HUES64 (cell line): ENCODE measurements around the gene ARHGEF25.

ENCODE experiments used
- H3K27ac ChIP-seq: 2 replicates; pipeline ENCODE4 v1.7.0; 2013; ENCODE audit warnings: low read depth, low read length, inconsistent platforms
- H3K27me3 ChIP-seq: 2 replicates; pipeline ENCODE4 v1.6.1; 2013; ENCODE audit warnings: mild to moderate bottlenecking, low read length; ENCODE audit not compliant: insufficient read depth
- H3K36me3 ChIP-seq: 2 replicates; pipeline ENCODE4 v1.6.1; 2013; ENCODE audit warnings: mild to moderate bottlenecking, low read length; ENCODE audit not compliant: insufficient read depth
- H3K4me1 ChIP-seq: 2 replicates; pipeline ENCODE4 v1.6.1; 2013; ENCODE audit warnings: mild to moderate bottlenecking, low read length, moderate library complexity; ENCODE audit not compliant: insufficient read depth
- H3K4me3 ChIP-seq: 2 replicates; pipeline ENCODE4 v1.5.1; 2013; ENCODE audit warnings: mild to moderate bottlenecking, low read length, moderate library complexity
- H3K9ac ChIP-seq: 2 replicates; pipeline ENCODE4 v1.6.1; 2013; ENCODE audit warnings: mild to moderate bottlenecking, low read depth, low read length
- H3K9me3 ChIP-seq: 2 replicates; pipeline ENCODE4 v1.6.1; 2013; ENCODE audit warnings: low read depth, low read length; ENCODE audit not compliant: insufficient read depth
- WGBS: fragments of 150-250, 120-280 bp; methylation state at CpG from one replicate; pipeline ENCODE4 v1.1.7; 2013; ENCODE audit warnings: missing lambda C conversion rate; 5-methylcytosine and 5-hydroxymethylcytosine counted together

ARHGEF25 gene

DNA sequence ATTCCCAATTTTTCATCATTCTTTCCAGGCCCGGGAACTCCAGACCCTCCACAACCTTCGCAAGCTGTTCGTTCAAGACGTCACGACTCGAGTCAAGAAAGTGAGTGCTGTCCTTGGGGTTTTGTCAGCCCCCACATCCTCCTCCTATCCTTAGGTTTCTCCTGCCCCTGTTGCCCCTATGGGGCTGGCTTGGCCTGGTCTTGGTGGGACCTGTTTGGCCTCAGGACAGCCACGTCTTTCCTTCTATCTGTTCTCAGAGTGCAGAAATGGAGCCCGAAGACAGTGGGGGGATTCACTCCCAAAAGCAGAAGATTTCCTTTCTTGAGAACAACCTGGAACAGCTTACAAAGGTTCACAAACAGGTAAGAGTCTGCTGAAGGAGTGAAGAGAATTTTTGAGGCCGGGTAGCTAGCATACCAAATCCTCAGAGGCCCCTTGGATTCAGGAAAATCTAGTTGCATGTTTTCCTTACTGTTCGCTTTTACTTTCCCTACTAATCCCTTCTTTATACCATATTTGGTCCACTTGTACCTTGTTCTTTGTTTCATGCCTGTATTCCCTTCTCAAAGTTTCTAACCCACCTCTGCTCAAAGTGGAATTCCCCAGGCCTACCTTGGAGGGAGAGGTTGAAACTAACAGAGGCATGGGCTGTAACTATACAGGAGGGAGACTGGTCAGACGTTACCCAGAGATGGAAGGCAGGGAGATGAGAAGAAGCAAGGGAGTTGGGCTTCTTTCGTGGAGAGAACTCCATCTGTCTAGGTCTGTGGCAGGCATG, 33.1 kb upstream of the ARHGEF25 start:
- peaks cover 75% of the 10 kb centered on the region for H3K36me3 ChIP-seq
- WGBS, result 94% methylated on average over 12 of the region's 12 CpGs
- H3K9ac ChIP-seq, result no peak overlapping the region
- no peaks in the 10 kb centered on the region for H3K27me3 ChIP-seq
- no peak overlapping the region for H3K27ac ChIP-seq
- H3K4me3 ChIP-seq, result no peak overlapping the region
- no peaks in the 10 kb centered on the region for H3K9me3 ChIP-seq
- no peaks in the 10 kb centered on the region for H3K4me1 ChIP-seq

DNA sequence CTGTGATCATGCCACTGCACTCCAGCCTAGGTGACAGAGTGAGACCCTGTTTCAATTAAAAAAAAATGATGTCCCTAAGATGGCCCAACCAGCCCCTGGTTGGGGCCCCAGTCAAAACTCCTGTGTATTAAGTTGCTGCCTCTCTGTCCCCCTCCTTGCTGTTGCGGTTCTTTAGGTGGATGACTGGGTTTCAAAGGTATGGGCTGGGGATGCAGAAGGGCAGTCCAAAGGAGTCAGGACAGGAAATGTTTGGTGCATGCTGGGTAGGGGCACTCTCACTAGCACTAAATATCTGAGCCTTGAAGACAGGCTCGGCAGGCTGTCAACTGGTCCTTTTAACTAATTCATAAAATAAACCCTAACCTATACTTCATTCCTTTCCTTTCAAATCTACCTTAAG, 32.2 kb upstream of the ARHGEF25 start:
- H3K27me3 ChIP-seq, result no peaks in the 10 kb centered on the region
- H3K9me3 ChIP-seq, result no peaks in the 10 kb centered on the region
- WGBS, result 94% methylated on average over 2 of the region's 2 CpGs
- H3K4me3 ChIP-seq, result no peak overlapping the region
- no peaks in the 10 kb centered on the region for H3K4me1 ChIP-seq
- no peak overlapping the region for H3K27ac ChIP-seq
- H3K9ac ChIP-seq, result no peak overlapping the region
- peaks cover 75% of the 10 kb centered on the region for H3K36me3 ChIP-seq

DNA sequence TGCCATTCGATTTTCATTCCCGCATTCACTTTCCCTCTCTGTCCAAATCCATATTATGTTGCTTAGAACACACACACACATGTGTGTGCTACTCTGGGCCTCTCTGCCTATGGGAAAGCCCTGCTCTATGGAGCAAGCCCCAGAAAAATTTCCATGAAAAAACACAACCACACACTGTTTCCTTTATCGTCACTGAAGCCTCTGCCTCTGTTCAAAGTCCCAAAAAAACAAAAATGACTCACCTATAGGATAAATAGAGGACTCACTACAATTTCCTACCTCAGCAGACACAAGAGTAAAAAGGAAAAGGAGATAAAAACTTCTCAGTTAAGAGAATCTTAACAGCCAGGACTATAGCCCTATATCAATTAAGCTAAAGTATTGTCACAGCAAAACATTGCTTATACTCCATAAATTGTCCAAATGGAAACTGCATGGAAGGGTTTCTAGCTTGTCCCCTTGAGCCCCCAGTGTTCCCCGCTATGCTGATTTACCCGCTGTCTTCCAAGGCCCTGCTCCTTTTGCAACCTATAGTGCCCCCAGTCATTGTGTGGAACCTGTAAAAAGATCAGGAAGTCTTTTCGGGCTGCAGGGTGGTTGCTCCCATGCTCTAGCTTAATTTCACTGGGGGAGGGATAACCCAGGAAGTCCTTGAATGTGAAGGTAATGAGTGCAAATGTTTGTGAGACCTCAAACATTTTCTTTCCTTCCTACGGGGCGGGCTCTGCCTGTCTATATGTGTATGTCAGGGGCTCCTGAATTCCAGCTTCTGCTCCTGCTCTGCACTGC, 31.4 kb upstream of the ARHGEF25 start:
- Histone ChIP-seq H3K9ac (no peak overlapping the region), H3K27me3 (no peaks in the 10 kb centered on the region), H3K4me1 (no peaks in the 10 kb centered on the region), H3K27ac (no peak overlapping the region), H3K4me3 (no peak overlapping the region), H3K36me3 (peaks cover 73% of the 10 kb centered on the region), H3K9me3 (no peaks in the 10 kb centered on the region)
- whole genome bisulfite sequencing, result 89% methylated on average over 8 of the region's 8 CpGs

DNA sequence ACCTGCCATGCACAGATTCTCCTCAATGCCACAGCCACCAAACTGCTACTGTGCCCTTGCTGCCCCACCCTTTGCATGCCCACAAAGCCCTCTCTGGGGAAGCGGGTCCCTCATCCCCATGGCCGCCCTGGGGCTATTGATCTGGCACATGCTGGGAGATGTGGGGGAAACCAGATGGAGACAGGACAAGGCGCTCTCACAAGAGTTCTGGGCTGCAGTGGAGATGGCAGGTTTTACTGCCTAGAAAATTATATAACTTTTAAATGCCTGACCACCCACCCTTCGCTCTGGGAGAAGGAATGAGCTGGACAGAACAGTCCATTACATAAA, 30.8 kb upstream of the ARHGEF25 start:
- WGBS, result 94% methylated on average over 4 of the region's 4 CpGs
- Histone ChIP-seq H3K27ac (no peak overlapping the region), H3K9me3 (no peaks in the 10 kb centered on the region), H3K4me3 (no peak overlapping the region), H3K9ac (no peak overlapping the region), H3K4me1 (no peaks in the 10 kb centered on the region), H3K36me3 (peaks cover 68% of the 10 kb centered on the region), H3K27me3 (no peaks in the 10 kb centered on the region)

DNA sequence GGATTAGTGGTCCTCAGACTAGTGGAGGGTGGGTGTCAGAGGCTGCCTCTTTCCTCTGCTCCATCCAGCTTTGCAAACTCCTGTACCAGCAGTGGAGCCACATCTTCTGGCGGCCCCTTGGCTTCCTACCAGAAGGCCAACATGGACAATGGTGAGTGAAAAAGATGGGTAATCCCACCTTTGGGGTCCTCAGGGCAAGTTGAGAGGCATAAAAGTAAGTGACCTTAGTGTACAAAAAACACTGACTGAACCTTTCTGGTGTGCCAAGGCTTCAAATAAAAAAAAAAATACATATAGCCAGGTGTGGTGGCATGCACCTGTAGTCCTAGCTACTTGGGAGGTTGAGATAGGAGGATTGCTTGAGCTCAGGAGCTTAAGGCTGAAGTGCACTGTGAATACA, 29.4 kb upstream of the ARHGEF25 start:
- Histone ChIP-seq H3K27me3 (no peaks in the 10 kb centered on the region), H3K4me1 (no peaks in the 10 kb centered on the region), H3K4me3 (no peak overlapping the region), H3K9me3 (no peaks in the 10 kb centered on the region), H3K9ac (no peak overlapping the region), H3K27ac (no peak overlapping the region), H3K36me3 (peaks cover 54% of the 10 kb centered on the region)
- 96% methylated on average over 1 of the region's 1 CpG for WGBS

DNA sequence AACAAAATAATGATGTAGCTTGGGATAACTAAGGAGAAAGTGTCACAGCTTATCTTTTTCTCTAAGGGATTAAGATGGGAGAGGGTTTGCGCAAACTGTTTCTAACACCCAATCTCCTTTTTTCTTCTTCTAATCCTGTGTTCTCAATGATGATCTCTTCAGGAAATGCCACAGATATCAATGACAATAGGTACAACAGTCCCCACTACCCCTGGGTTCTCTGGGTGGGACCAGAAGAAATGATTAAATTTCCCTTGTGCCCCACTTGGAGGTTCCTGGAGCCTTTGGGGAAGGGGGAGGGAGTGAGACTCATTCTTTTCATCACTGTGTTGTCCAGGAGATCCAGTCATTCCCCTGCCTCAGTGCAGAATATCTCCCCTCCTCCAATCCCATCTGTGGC, 28.8 kb upstream of the ARHGEF25 start:
- no peak overlapping the region for H3K9ac ChIP-seq
- 0 out of 2 replicates have a peak, but pooled peaks cover under 1% of the 10 kb centered on the region for H3K27me3 ChIP-seq
- no peak overlapping the region for H3K27ac ChIP-seq
- H3K4me1 ChIP-seq, result no peaks in the 10 kb centered on the region
- H3K9me3 ChIP-seq, result no peaks in the 10 kb centered on the region
- WGBS, result no CpG with 5 or more reads among the region's 1 CpG
- peaks cover 48% of the 10 kb centered on the region for H3K36me3 ChIP-seq
- H3K4me3 ChIP-seq, result no peak overlapping the region

DNA sequence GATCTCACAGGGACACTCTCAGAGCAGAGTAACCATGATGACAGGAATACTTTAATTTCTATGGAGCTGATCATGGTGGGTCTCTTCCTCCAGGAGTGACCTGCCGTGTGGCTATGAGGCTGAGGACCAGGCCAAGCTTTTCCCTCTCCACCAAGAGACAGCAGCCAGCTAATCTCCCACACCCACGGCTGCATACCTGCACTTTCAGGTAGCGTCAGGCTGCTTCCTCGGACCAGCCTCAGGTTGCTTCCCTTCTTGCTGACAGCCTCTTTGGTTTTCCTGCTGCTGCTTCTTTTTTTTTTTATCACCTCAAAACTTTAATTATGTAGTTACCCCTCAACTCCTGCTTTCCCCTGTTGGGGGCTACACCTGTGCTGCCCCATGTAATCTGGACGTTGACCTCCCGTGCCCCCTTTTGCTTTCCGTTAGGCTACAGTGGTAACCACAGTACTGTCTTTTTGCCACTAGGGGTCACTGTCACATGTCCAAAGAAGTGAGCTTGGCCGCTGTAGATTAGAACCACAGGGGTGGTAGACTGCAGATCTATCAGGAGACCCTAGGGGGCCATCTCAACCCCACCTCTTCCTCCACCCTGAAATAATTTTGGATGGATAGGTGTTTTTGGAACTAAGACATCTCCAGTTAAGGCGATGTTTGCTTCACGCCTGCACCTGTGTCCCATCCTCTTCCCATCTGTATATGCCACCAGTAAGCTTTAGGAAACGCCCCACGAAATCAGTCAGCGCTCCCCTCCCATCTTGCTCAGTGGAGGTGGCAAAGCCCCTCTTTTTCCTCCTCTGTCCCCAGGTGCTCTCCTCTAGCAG, 28.0 kb upstream of the ARHGEF25 start:
- no peak overlapping the region for H3K9ac ChIP-seq
- peaks cover 7% of the 10 kb centered on the region for H3K27me3 ChIP-seq
- peaks cover 40% of the 10 kb centered on the region for H3K36me3 ChIP-seq
- H3K27ac ChIP-seq, result no peak overlapping the region
- no peak overlapping the region for H3K4me3 ChIP-seq
- 59% methylated on average over 13 of the region's 13 CpGs for WGBS
- no peaks in the 10 kb centered on the region for H3K4me1 ChIP-seq
- no peaks in the 10 kb centered on the region for H3K9me3 ChIP-seq

DNA sequence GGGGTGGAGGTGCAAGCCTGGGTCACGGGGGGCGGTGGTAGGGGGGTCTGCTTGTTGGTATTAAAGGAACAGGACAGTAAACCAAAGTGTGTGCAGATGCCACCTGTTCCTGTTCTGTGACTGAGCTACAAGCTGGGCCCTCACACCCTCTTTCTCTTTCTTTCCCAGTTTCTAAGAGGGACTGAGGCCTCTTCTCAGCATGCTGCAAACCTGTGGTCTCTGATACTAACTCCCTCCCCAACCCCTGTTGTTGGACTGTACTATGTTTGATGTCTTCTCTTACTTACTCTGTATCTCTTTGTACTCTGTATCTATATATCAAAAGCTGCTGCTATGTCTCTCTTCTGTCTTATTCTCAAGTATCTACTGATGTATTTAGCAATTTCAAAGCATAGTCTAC, 27.2 kb upstream of the ARHGEF25 start:
- Histone ChIP-seq H3K27ac (no peak overlapping the region), H3K27me3 (peaks cover 9% of the 10 kb centered on the region), H3K9me3 (no peaks in the 10 kb centered on the region), H3K4me1 (no peaks in the 10 kb centered on the region), H3K36me3 (peaks cover 33% of the 10 kb centered on the region), H3K4me3 (no peak overlapping the region), H3K9ac (no peak overlapping the region)
- 98% methylated on average over 2 of the region's 2 CpGs for WGBS

DNA sequence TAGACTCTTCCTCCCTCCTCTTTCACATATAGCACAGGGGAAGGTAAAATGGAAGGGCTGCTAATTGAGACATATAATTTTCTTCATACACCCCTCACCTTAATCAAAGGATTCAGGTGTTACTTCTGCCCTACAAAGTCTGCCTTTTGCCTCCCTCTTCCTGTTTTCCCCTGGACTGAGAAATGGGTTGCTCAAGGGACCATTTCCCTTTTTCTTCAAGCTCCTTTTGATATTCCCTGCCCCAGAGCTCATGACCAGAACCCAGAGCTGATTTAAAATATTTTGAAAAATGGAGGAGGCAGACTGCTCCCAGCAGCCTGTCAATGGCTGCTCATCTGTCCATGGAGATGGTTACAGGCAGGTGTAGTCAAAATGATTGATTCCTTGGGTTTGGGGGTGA, 26.5 kb upstream of the ARHGEF25 start:
- Histone ChIP-seq H3K4me1 (no peaks in the 10 kb centered on the region), H3K9ac (no peak overlapping the region), H3K27ac (no peak overlapping the region), H3K9me3 (no peaks in the 10 kb centered on the region), H3K27me3 (peaks cover 9% of the 10 kb centered on the region), H3K4me3 (no peak overlapping the region), H3K36me3 (peaks cover 26% of the 10 kb centered on the region)

DNA sequence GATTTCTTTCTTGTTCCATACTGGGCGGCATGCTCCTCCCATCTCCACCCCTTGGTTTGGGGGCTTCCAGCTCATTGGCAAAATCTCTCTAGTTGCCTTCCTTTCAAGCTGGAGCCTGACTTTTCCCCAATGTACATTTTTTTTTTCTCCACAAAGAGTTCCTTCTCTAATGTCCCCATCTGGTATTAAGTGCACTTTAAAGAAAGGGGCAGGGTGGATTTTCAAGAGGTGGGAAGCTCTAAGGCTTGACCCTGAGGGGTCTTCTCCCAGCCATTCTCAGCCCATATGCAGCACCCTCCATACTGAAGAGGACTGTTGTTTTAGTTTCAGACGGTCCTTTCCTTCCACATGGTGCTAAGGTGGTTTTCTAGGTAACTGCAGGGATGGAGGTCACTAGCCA, 26.1 kb upstream of the ARHGEF25 start:
- H3K4me3 ChIP-seq, result no peak overlapping the region
- H3K36me3 ChIP-seq, result peaks cover 22% of the 10 kb centered on the region
- 82% methylated on average over 2 of the region's 2 CpGs for whole genome bisulfite sequencing
- no peaks in the 10 kb centered on the region for H3K4me1 ChIP-seq
- no peaks in the 10 kb centered on the region for H3K9me3 ChIP-seq
- H3K27ac ChIP-seq, result no peak overlapping the region
- peaks cover 9% of the 10 kb centered on the region for H3K27me3 ChIP-seq
- no peak overlapping the region for H3K9ac ChIP-seq

DNA sequence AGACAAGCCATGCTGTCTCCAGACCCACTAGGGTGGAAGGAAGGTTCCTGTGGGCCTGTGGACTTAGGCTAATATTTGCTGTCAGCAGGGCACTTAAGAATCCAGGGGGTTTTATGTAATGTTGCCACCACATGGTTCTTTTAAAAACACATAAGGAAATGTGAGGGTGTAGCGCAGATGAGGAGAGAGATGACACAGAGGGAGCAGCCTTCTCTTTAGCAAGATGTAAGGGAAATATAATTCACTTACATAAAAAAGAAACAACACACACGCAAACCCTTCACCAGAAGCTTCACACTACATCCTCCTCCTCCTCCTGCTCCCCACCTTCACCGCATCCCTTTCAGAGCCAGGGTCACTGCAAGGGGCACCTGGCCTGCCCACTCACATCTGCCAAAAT, 25.1 kb upstream of the ARHGEF25 start:
- Histone ChIP-seq H3K27ac (no peak overlapping the region), H3K4me3 (no peak overlapping the region), H3K36me3 (peaks cover 13% of the 10 kb centered on the region), H3K4me1 (peaks cover 5% of the 10 kb centered on the region; the same call in 1 of the 2 replicates), H3K9me3 (no peaks in the 10 kb centered on the region), H3K9ac (no peak overlapping the region), H3K27me3 (peaks cover 9% of the 10 kb centered on the region)
- WGBS, result 93% methylated on average over 2 of the region's 3 CpGs
